Measurements from ENCODE around the gene MTRR. TPM values are rescaled to one million over a fixed set of nuclear protein-coding genes. Genes with fewer than 3 reads are reported as not detected.
A peak's percentile ranks its signal among the peaks of the same experiment; 100 is the strongest.

Gene MTRR
- total RNA-seq, 1 experiment from 2014 or later = 46.9 TPM

GRCh38 chr5:7878381-7878873 lies 9.5 kb downstream of the MTRR start:
- ATAC-seq (no peak), DNase-seq (ENCODE audit: low spot score) (no peak)
- ChIA-PET CTCF (no interaction called here), POLR2A (no interaction called here)
- Mint-ChIP-seq H3K36me3 (peaks cover 67% of the 10 kb centered on the region), H3K4me3 (no peak overlapping the region), H3K27ac (no peak overlapping the region), H3K4me1 (no peaks in the 10 kb centered on the region), H3K9me3 (no peaks in the 10 kb centered on the region), H3K27me3 (ENCODE audit: low read depth) (no peaks in the 10 kb centered on the region)
- TF ChIP-seq ZNF281 (CRISPR knock-in tag; IDR thresholded peaks at IDR 0.05) (no peak), GABPB1 (CRISPR knock-in tag; IDR thresholded peaks at IDR 0.05) (peak; percentile 60)

GRCh38 chr5:7881091-7881490 lies 12.1 kb downstream of the MTRR start:
- TF ChIP-seq IRF2 (CRISPR knock-in tag; IDR thresholded peaks at IDR 0.05; ENCODE audit: borderline replicate concordance, low read depth) (no peak), ZNF232 (CRISPR knock-in tag; IDR thresholded peaks at IDR 0.05) (no peak), RELA (CRISPR knock-in tag; IDR thresholded peaks at IDR 0.05; ENCODE audit: borderline replicate concordance) (no peak), GTF2I (CRISPR knock-in tag; conservative IDR thresholded peaks at IDR 0.05) (no peak), IRF1 (CRISPR knock-in tag; IDR thresholded peaks at IDR 0.05) (no peak), ZNF317 (CRISPR knock-in tag; IDR thresholded peaks at IDR 0.05; ENCODE audit: borderline replicate concordance, low read depth) (no peak), OVOL2 (CRISPR knock-in tag; IDR thresholded peaks at IDR 0.05; ENCODE audit: borderline replicate concordance) (no peak), ZMAT4 (CRISPR knock-in tag; IDR thresholded peaks at IDR 0.05) (no peak), ZBTB43 (CRISPR knock-in tag; IDR thresholded peaks at IDR 0.05) (no peak), ATF1 (CRISPR knock-in tag; IDR thresholded peaks at IDR 0.05) (no peak), NFYB (CRISPR knock-in tag; conservative IDR thresholded peaks at IDR 0.05; ENCODE audit: low read depth) (no peak)
- DNase-seq (ENCODE audit: low spot score) (no peak), ATAC-seq (peak; percentile 85)
- H3K4me1 Mint-ChIP-seq = no peaks in the 10 kb centered on the region
- peaks cover 67% of the 10 kb centered on the region for H3K36me3 Mint-ChIP-seq
- no peak overlapping the region for H3K27ac Mint-ChIP-seq
- ChIA-PET CTCF (interaction anchor here (2.3 kb wide), 1 partner anchor 24 kb away, joined by 5 read pairs; no protein-coding TSS in a partner anchor), POLR2A (interaction anchor here (1.2 kb wide), 1 partner anchor 13 kb away, joined by 3 read pairs; the partner anchor contains the start of genes FASTKD3 and MTRR)
- no peaks in the 10 kb centered on the region for H3K27me3 Mint-ChIP-seq (ENCODE audit: low read depth)
- H3K4me3 Mint-ChIP-seq = no peak overlapping the region
- H3K9me3 Mint-ChIP-seq = no peaks in the 10 kb centered on the region

- H3K4me3 Mint-ChIP-seq = no peak overlapping the region
- H3K4me1 Mint-ChIP-seq = no peaks in the 10 kb centered on the region
- H3K36me3 Mint-ChIP-seq = peaks cover 65% of the 10 kb centered on the region
- no peak overlapping the region for H3K27ac Mint-ChIP-seq
- ChIA-PET CTCF (no interaction called here), POLR2A (interaction anchor here (1.2 kb wide), 1 partner anchor 13 kb away, joined by 3 read pairs; the partner anchor contains the start of genes FASTKD3 and MTRR)
- no peak for ATAC-seq
- no peaks in the 10 kb centered on the region for H3K27me3 Mint-ChIP-seq (ENCODE audit: low read depth)
- no peak for DNase-seq (ENCODE audit: low spot score)
- H3K9me3 Mint-ChIP-seq = no peaks in the 10 kb centered on the region
- TF ChIP-seq NFYB (CRISPR knock-in tag; conservative IDR thresholded peaks at IDR 0.05; ENCODE audit: low read depth) (no peak), ZBTB21 (CRISPR knock-in tag; IDR thresholded peaks at IDR 0.05; ENCODE audit: borderline replicate concordance) (no peak), ZNF121 (CRISPR knock-in tag; IDR thresholded peaks at IDR 0.05) (no peak), ZNF263 (CRISPR knock-in tag; IDR thresholded peaks at IDR 0.05; ENCODE audit: low read depth) (no peak), GABPB1 (CRISPR knock-in tag; IDR thresholded peaks at IDR 0.05) (no peak), AR (CRISPR knock-in tag; IDR thresholded peaks at IDR 0.05) (no peak), CREM (CRISPR knock-in tag; IDR thresholded peaks at IDR 0.05) (no peak), E2F5 (CRISPR knock-in tag; IDR thresholded peaks at IDR 0.05) (no peak), USF1 (CRISPR knock-in tag; IDR thresholded peaks at IDR 0.05) (no peak), TP53 (CRISPR knock-in tag; IDR thresholded peaks at IDR 0.05) (no peak), KAT7 (CRISPR knock-in tag; IDR thresholded peaks at IDR 0.05; ENCODE audit: borderline replicate concordance) (no peak), ATF3 (CRISPR knock-in tag; conservative IDR thresholded peaks at IDR 0.05) (no peak)
Observed at GRCh38 chr5:7881816-7882215, 12.9 kb downstream of the MTRR start.

Data from WTC11 (cell line).